Memory B cell (primary cell): ENCODE measurements around the gene NEMP2.
A peak's percentile ranks its signal among the peaks of the same experiment; 100 is the strongest.

Experiments
- ATAC-seq: fragments of 150-1000 bp; cut with Tn5 transposase; 2 replicates; pipeline ENCODE4 v1.10.0; 2021; ENCODE audit warnings: low read depth, mild to moderate bottlenecking, moderate library complexity
- DNase-seq, 2 donors: peaks; one replicate each; pipeline ENCODE4 v3.0.0; 2022; ENCODE audit warnings: low spot score in 2 of 2
- H3K27ac Mint-ChIP-seq: one replicate; pipeline ENCODE4 v1.8.0; 2022; ENCODE audit warnings: mild to moderate bottlenecking, moderate library complexity, mixed read lengths
- H3K27me3 Mint-ChIP-seq: one replicate; pipeline ENCODE4 v1.8.0; 2022; ENCODE audit warnings: mixed read lengths
- H3K36me3 Mint-ChIP-seq: one replicate; pipeline ENCODE4 v1.8.0; 2022; ENCODE audit warnings: mild to moderate bottlenecking, mixed read lengths
- H3K4me1 Mint-ChIP-seq: one replicate; pipeline ENCODE4 v1.8.0; 2022; ENCODE audit warnings: mixed read lengths
- H3K4me3 Mint-ChIP-seq: one replicate; pipeline ENCODE4 v1.8.0; 2022; ENCODE audit warnings: mild to moderate bottlenecking, moderate library complexity, mixed read lengths
- H3K9me3 Mint-ChIP-seq: one replicate; pipeline ENCODE4 v1.8.0; 2022; ENCODE audit warnings: mixed read lengths

The NEMP2 gene

GRCh38 chr2:190570871-190571270, 36.3 kb upstream of the NEMP2 start:
- H3K9me3 Mint-ChIP-seq = peaks cover 15% of the 10 kb centered on the region
- peaks cover 8% of the 10 kb centered on the region for H3K36me3 Mint-ChIP-seq
- H3K27me3 Mint-ChIP-seq = no peaks in the 10 kb centered on the region
- no peaks in the 10 kb centered on the region for H3K4me1 Mint-ChIP-seq
- DNase-seq = no peak
- H3K4me3 Mint-ChIP-seq = no peak overlapping the region
- ATAC-seq = no peak
- no peak overlapping the region for H3K27ac Mint-ChIP-seq

- Mint-ChIP-seq H3K36me3 (peaks cover 8% of the 10 kb centered on the region), H3K9me3 (peaks cover 15% of the 10 kb centered on the region), H3K4me3 (no peak overlapping the region), H3K4me1 (no peaks in the 10 kb centered on the region), H3K27ac (no peak overlapping the region), H3K27me3 (no peaks in the 10 kb centered on the region)
- ATAC-seq (no peak), DNase-seq (no peak)
Observed at GRCh38 chr2:190569994-190570755, 35.7 kb upstream of the NEMP2 start.

- Mint-ChIP-seq H3K4me3 (no peak overlapping the region), H3K36me3 (peaks cover 8% of the 10 kb centered on the region), H3K27me3 (no peaks in the 10 kb centered on the region), H3K27ac (no peak overlapping the region), H3K9me3 (peaks cover 15% of the 10 kb centered on the region), H3K4me1 (peaks cover 3% of the 10 kb centered on the region)
- ATAC-seq = no peak
- no peak for DNase-seq
Observed at GRCh38 chr2:190564838-190565237, 30.3 kb upstream of the NEMP2 start.

- DNase-seq = no peak
- no peak for ATAC-seq
- Mint-ChIP-seq H3K4me1 (peaks cover 3% of the 10 kb centered on the region), H3K27ac (no peak overlapping the region), H3K27me3 (no peaks in the 10 kb centered on the region), H3K9me3 (peaks cover 15% of the 10 kb centered on the region), H3K36me3 (peaks cover 8% of the 10 kb centered on the region), H3K4me3 (no peak overlapping the region)
Observed at GRCh38 chr2:190563646-190564045, 29.1 kb upstream of the NEMP2 start.

- Mint-ChIP-seq H3K27ac (peak overlapping the region; percentile 32), H3K4me3 (no peak overlapping the region)
Observed at GRCh38 chr2:190563109-190563508, 28.6 kb upstream of the NEMP2 start.

DNA sequence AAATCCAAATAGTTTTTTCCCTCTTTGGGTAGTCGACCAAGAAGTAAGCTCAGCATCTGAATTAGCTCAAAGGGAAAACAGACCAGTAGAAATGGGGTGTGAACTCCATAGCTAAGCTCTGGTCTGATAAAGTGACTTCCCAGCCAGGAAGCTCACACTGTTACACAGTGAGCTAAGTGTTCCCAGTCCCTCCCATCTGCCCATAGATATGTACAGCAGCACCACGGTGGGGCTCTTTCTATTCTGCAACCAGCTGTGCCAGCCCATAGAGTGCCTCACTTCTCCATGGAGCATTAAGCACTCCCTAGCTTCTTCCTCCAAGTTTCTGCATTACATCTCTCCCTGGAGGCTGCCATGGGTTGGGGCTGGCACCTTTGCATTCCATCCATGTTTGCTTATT, 27.6 kb upstream of the NEMP2 start:
- ATAC-seq = no peak
- Mint-ChIP-seq H3K36me3 (peaks cover 1% of the 10 kb centered on the region), H3K27ac (no peak overlapping the region), H3K4me3 (no peak overlapping the region), H3K4me1 (peaks cover 3% of the 10 kb centered on the region), H3K27me3 (no peaks in the 10 kb centered on the region), H3K9me3 (peaks cover 8% of the 10 kb centered on the region)
- no peak for DNase-seq

More at GRCh38 chr2:190563109-190563508, 28.6 kb upstream of the NEMP2 start:
- ATAC-seq (no peak), DNase-seq (no peak)
- no peaks in the 10 kb centered on the region for H3K27me3 Mint-ChIP-seq
- H3K36me3 Mint-ChIP-seq = peaks cover 8% of the 10 kb centered on the region
- peaks cover 3% of the 10 kb centered on the region for H3K4me1 Mint-ChIP-seq
- peaks cover 14% of the 10 kb centered on the region for H3K9me3 Mint-ChIP-seq

- peaks cover 2% of the 10 kb centered on the region for H3K9me3 Mint-ChIP-seq
- no peaks in the 10 kb centered on the region for H3K36me3 Mint-ChIP-seq
- H3K27me3 Mint-ChIP-seq = no peaks in the 10 kb centered on the region
- no peak overlapping the region for H3K27ac Mint-ChIP-seq
- no peak for DNase-seq
- peaks cover 3% of the 10 kb centered on the region for H3K4me1 Mint-ChIP-seq
- no peak for ATAC-seq
- no peak overlapping the region for H3K4me3 Mint-ChIP-seq
Observed at GRCh38 chr2:190561094-190561493, 26.6 kb upstream of the NEMP2 start.

GRCh38 chr2:190554357-190555006, 20.0 kb upstream of the NEMP2 start:
- peaks cover 4% of the 10 kb centered on the region for H3K9me3 Mint-ChIP-seq
- no peak overlapping the region for H3K27ac Mint-ChIP-seq
- no peak for ATAC-seq
- H3K4me3 Mint-ChIP-seq = no peak overlapping the region
- H3K36me3 Mint-ChIP-seq = peaks cover 5% of the 10 kb centered on the region
- peaks cover 5% of the 10 kb centered on the region for H3K4me1 Mint-ChIP-seq
- no peaks in the 10 kb centered on the region for H3K27me3 Mint-ChIP-seq
- no peak for DNase-seq

DNA sequence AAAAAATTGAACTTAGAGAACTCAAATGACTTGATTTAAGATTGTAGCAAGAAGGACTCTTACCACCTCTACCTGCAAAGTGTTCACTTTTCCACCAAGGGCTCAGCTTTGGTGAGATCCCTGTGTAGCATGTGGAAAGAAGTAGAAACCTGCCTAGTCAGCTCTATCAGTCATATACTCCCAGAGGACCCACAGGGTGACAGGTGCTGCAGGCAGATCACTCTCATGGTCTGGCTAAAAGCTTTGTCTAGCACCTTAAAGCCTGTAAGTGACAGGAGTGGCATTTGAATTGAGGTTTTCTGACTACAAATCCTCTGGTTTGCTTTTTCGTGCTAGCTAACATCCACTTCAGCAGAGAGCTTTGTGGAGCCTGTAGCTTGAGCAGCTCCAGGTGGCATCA, 18.7 kb upstream of the NEMP2 start:
- peaks cover 4% of the 10 kb centered on the region for H3K9me3 Mint-ChIP-seq
- H3K27me3 Mint-ChIP-seq = no peaks in the 10 kb centered on the region
- no peak for ATAC-seq
- H3K4me3 Mint-ChIP-seq = no peak overlapping the region
- H3K36me3 Mint-ChIP-seq = peaks cover 5% of the 10 kb centered on the region
- H3K27ac Mint-ChIP-seq = no peak overlapping the region
- H3K4me1 Mint-ChIP-seq = peaks cover 5% of the 10 kb centered on the region
- no peak for DNase-seq

- Mint-ChIP-seq H3K4me3 (no peak overlapping the region), H3K27ac (peak overlapping the region; percentile 5), H3K4me1 (peaks cover 5% of the 10 kb centered on the region), H3K27me3 (no peaks in the 10 kb centered on the region), H3K9me3 (peaks cover 4% of the 10 kb centered on the region), H3K36me3 (peaks cover 5% of the 10 kb centered on the region)
- ATAC-seq = peak; percentile 57
- DNase-seq = no peak
Observed at GRCh38 chr2:190551928-190552327, 17.4 kb upstream of the NEMP2 start.

DNA sequence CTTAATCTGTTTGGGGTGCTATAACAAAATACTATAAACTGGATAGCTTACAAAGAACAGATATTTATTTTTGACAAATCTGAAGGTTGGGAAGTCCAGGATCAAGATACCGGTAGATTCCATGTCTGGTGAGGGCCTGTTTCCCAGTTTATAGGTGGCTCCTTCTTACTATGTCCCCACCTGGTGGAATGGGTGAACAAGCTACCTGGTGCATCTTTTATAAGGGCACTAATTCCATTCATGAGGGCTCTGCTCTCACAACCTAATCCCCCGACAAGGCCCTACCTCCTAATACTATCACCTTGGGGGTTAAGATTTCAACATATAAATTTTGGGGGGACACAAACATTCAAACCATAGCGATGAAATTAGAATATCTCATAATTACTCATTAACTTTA, 15.6 kb upstream of the NEMP2 start:
- Mint-ChIP-seq H3K27ac (no peak overlapping the region), H3K27me3 (no peaks in the 10 kb centered on the region), H3K4me3 (no peak overlapping the region), H3K36me3 (peaks cover 2% of the 10 kb centered on the region), H3K4me1 (peaks cover 5% of the 10 kb centered on the region), H3K9me3 (no peaks in the 10 kb centered on the region)
- ATAC-seq = no peak
- no peak for DNase-seq

- Mint-ChIP-seq H3K9me3 (no peaks in the 10 kb centered on the region), H3K27me3 (no peaks in the 10 kb centered on the region), H3K27ac (no peak overlapping the region), H3K4me1 (peaks cover 5% of the 10 kb centered on the region), H3K36me3 (peaks cover 2% of the 10 kb centered on the region), H3K4me3 (no peak overlapping the region)
- no peak for DNase-seq
- ATAC-seq = no peak
Observed at GRCh38 chr2:190547886-190548285, 13.4 kb upstream of the NEMP2 start.

- Mint-ChIP-seq H3K27ac (no peak overlapping the region), H3K4me3 (no peak overlapping the region), H3K36me3 (peaks cover 9% of the 10 kb centered on the region), H3K4me1 (peaks cover under 1% of the 10 kb centered on the region), H3K27me3 (no peaks in the 10 kb centered on the region), H3K9me3 (peaks cover 3% of the 10 kb centered on the region)
- DNase-seq (no peak), ATAC-seq (no peak)
Observed at GRCh38 chr2:190546734-190547133, 12.2 kb upstream of the NEMP2 start.

DNA sequence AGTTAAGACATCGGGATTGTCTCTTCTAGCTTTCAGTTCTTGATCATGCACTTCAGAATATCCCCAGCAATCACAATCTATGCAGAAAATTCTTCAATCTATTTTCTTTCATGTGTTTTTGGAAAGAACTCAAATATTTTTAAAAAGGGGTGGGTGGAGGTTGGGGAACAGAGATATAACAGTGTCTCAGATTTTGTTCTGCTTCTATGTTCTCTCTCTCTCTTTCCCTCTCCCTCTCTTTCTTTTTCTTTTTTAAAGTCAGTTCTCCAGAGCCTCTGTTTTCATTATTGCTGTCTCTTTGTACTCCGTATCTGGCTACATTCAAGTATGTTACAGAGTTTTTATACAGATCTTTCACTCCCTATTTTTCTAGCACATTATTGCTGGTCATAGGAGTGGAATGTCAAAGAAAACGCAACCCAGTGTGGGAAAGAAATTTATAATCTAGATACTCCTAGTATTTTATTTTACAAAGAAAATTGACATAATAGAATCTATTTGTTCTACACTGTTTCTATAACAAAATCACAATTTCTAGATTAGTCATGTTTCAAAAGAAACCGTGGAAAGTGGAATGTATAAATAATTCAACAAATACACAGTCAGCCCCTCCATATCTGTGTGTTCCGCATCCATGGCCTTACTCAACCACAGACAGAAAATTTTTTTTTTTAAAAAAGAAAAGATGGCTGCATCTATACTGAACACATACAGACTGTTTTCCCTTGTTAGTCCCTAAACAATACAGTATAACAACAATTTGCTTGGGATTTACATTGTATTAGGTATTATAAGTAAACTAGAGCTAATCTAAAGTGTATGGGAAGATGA, 11.2 kb upstream of the NEMP2 start:
- DNase-seq (no peak), ATAC-seq (no peak)
- no peak overlapping the region for H3K4me3 Mint-ChIP-seq
- no peak overlapping the region for H3K27ac Mint-ChIP-seq
- H3K9me3 Mint-ChIP-seq = peaks cover 9% of the 10 kb centered on the region
- no peaks in the 10 kb centered on the region for H3K27me3 Mint-ChIP-seq
- H3K4me1 Mint-ChIP-seq = no peaks in the 10 kb centered on the region
- peaks cover 14% of the 10 kb centered on the region for H3K36me3 Mint-ChIP-seq
